ENCODE results near the gene KCNT1. TPM values are rescaled to one million over a fixed set of nuclear protein-coding genes. Genes with fewer than 3 reads are reported as not detected.

Gene KCNT1
- total RNA-seq, 2 experiments from 2014 or later, result 0.11 to 0.22 TPM

DNA sequence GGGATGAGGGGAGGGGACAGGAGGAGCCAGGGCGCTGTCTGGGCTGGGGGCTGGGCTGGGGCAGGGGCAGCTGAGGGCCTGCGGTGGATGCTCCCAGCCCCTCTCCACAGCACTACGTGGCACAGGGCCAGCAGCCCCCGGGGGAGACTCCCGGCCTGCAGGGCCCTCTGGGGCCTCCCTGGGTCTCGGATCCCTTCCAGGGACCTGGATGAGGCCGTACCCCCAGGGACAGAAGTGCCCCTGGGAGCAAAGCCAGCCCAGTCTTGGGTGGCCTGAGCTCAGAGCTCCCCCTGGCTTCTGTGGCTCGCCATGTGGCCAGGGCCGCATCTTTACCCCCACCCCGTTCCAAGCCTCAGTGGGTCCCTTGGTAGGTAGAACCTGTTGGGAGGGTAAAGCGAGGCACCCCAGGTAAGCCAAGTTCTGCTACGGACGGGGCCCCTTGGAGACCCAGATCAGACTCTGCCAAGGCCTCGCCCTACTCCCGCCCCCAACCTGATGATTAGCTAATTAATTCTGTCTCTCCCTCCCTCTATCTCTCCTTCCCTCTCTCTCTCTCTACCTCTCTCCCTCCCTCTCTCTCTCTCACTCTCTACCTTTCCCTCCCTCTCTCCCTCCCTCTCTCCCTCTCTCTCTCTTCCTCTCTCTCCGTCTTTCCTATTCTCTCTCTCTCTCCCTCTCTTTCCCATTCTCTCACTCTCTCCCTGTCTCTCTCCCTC is 24.3 kb downstream of the KCNT1 start:
- Histone ChIP-seq H3K4me3 (ENCODE audit: low read length) (no peak overlapping the region), H3K27ac (ENCODE audit: low read depth in 1 of 2, low read length in 2 of 2) (no peak overlapping the region), H3K9me3 (ENCODE audit: control insufficient read depth in 1 of 2, insufficient read depth in 1 of 2, low read length in 2 of 2) (peaks cover 4% of the 10 kb centered on the region in 2 experiments), H3K36me3 (ENCODE audit: insufficient read depth, low read length) (no peaks in the 10 kb centered on the region), H3K27me3 (ENCODE audit: control insufficient read depth in 1 of 2, insufficient read depth in 2 of 2, low read length in 2 of 2) (peaks cover 3 to 6% of the 10 kb centered on the region in 2 experiments), H3K4me1 (ENCODE audit: insufficient read depth, low read length) (no peaks in the 10 kb centered on the region)
- Mint-ChIP-seq H3K9me3 (peaks cover 8% of the 10 kb centered on the region), H3K36me3 (ENCODE audit: low read depth) (no peaks in the 10 kb centered on the region), H3K27ac (no peak overlapping the region), H3K27me3 (peaks cover 13% of the 10 kb centered on the region), H3K4me1 (ENCODE audit: low read depth) (no peaks in the 10 kb centered on the region), H3K4me3 (no peak overlapping the region)
- no peak for ATAC-seq (ENCODE audit: poor library complexity)
- TF ChIP-seq, protein P1, sequence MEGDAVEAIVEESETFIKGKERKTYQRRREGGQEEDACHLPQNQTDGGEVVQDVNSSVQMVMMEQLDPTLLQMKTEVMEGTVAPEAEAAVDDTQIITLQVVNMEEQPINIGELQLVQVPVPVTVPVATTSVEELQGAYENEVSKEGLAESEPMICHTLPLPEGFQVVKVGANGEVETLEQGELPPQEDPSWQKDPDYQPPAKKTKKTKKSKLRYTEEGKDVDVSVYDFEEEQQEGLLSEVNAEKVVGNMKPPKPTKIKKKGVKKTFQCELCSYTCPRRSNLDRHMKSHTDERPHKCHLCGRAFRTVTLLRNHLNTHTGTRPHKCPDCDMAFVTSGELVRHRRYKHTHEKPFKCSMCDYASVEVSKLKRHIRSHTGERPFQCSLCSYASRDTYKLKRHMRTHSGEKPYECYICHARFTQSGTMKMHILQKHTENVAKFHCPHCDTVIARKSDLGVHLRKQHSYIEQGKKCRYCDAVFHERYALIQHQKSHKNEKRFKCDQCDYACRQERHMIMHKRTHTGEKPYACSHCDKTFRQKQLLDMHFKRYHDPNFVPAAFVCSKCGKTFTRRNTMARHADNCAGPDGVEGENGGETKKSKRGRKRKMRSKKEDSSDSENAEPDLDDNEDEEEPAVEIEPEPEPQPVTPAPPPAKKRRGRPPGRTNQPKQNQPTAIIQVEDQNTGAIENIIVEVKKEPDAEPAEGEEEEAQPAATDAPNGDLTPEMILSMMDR (IDR thresholded peaks at IDR 0.05), result no peak
- CTCF ChIA-PET, result no interaction called here
- intact Hi-C loops (cut with DNase I, micrococcal nuclease), result no loop called here
- POLR2A ChIA-PET, result no interaction called here
- DNase-seq, result no peak

DNA sequence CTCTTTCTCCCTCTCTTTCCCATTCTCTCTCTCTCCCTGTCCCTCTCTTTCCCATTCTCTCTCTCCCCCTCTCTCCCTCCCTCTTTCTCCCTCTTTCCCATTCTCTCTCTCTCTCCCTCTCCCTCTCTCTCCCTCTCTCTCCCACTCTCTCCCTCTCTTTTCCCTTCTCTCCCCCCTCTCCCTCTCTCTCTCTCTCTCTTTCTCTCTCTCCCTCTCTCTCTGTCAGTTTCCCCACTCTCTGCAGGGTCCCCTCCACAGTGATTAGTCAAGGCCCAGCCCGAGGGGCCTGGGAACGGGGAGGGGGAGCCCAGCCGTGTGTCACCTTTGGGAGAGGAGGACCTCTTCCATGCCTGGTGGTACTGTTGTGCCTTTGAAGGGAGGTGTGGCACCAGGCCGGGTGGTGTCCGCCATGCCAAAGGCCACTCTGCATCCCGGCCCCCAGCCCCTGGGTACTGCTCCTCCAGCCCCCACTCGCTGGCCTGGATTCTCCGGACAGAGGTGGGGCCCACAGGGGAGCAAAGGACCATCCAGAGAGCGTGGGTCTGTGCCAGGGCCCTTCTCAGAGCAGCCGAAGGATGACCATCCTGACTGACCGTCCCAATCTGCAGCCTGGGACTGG is 25.4 kb downstream of the KCNT1 start:
- TF ChIP-seq, protein P1 (IDR thresholded peaks at IDR 0.05), result no peak
- no peaks in the 10 kb centered on the region for H3K36me3 Mint-ChIP-seq (ENCODE audit: low read depth)
- Histone ChIP-seq H3K27ac (ENCODE audit: low read depth in 1 of 2, low read length in 2 of 2) (no peak overlapping the region), H3K9me3 (ENCODE audit: control insufficient read depth in 1 of 2, insufficient read depth in 1 of 2, low read length in 2 of 2) (peaks cover 6 to 8% of the 10 kb centered on the region in 2 experiments), H3K4me3 (ENCODE audit: low read length) (no peak overlapping the region), H3K36me3 (ENCODE audit: insufficient read depth, low read length) (no peaks in the 10 kb centered on the region), H3K4me1 (ENCODE audit: insufficient read depth, low read length) (no peaks in the 10 kb centered on the region), H3K27me3 (ENCODE audit: control insufficient read depth in 1 of 2, insufficient read depth in 2 of 2, low read length in 2 of 2) (peaks cover 3 to 6% of the 10 kb centered on the region in 2 experiments)
- no peaks in the 10 kb centered on the region for H3K4me1 Mint-ChIP-seq (ENCODE audit: low read depth)
- CTCF ChIA-PET, result no interaction called here
- no peak for ATAC-seq (ENCODE audit: poor library complexity)
- no peak overlapping the region for H3K27ac Mint-ChIP-seq
- H3K27me3 Mint-ChIP-seq, result peaks cover 13% of the 10 kb centered on the region
- DNase-seq, result no peak
- intact Hi-C loops (cut with DNase I, micrococcal nuclease), result no loop called here
- POLR2A ChIA-PET, result no interaction called here
- peaks cover 11% of the 10 kb centered on the region for H3K9me3 Mint-ChIP-seq
- no peak overlapping the region for H3K4me3 Mint-ChIP-seq

DNA sequence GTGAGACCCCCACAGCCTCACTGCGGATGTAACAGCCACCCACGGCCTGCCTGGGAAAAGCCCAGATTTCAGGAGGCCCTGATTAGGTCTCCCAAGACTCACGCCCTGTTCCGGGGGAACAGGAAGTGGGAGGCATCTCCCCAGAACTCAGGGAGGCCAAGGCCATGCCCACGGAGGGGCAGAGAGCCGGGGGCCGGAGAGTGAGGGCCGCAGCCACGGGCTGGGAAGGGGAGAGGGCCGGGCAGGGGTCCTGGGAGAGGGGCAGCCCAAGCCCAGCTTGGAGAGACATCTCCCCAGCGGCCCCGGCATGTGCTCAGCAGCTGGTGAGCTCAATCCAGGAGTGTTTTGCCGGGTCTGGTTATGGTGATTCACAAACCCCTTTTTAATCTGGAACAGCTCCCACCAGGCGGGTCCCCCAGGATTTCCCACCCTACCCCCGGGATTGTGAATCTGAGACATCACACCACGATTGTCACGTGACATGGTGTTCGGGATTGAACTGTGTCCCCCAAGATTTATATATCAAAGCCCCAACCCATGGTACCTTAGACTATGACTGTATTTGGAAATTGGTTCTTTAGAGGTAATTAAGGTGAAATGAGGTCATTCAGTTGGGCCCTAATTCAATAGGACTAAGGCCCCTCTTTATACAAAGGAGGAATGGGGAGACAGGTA is 26.6 kb downstream of the KCNT1 start:
- no peak for DNase-seq
- Histone ChIP-seq H3K27ac (ENCODE audit: low read depth in 1 of 2, low read length in 2 of 2) (no peak overlapping the region), H3K36me3 (ENCODE audit: insufficient read depth, low read length) (no peaks in the 10 kb centered on the region), H3K4me3 (ENCODE audit: low read length) (no peak overlapping the region), H3K9me3 (ENCODE audit: control insufficient read depth in 1 of 2, insufficient read depth in 1 of 2, low read length in 2 of 2) (peaks cover 8 to 10% of the 10 kb centered on the region in 2 experiments), H3K27me3 (ENCODE audit: control insufficient read depth in 1 of 2, insufficient read depth in 2 of 2, low read length in 2 of 2) (peaks cover 3 to 6% of the 10 kb centered on the region in 2 experiments), H3K4me1 (ENCODE audit: insufficient read depth, low read length) (no peaks in the 10 kb centered on the region)
- H3K4me1 Mint-ChIP-seq (ENCODE audit: low read depth), result no peaks in the 10 kb centered on the region
- CTCF ChIA-PET, result no interaction called here
- no peak overlapping the region for H3K27ac Mint-ChIP-seq
- H3K9me3 Mint-ChIP-seq, result peaks cover 11% of the 10 kb centered on the region
- no peaks in the 10 kb centered on the region for H3K36me3 Mint-ChIP-seq (ENCODE audit: low read depth)
- H3K27me3 Mint-ChIP-seq, result peaks cover 13% of the 10 kb centered on the region
- no peak overlapping the region for H3K4me3 Mint-ChIP-seq
- no peak for ATAC-seq (ENCODE audit: poor library complexity)
- intact Hi-C loops (cut with DNase I, micrococcal nuclease), result no loop called here
- POLR2A ChIA-PET, result no interaction called here
- TF ChIP-seq, protein P1 (IDR thresholded peaks at IDR 0.05), result no peak

All from CD4-positive, alpha-beta T cell (primary cell).